AG10803 (cell line): ENCODE data around the gene STARD13.

Experiments used
- DNase-seq: peaks from one replicate; pipeline ENCODE4 v3.0.0; 2010; ENCODE audit warnings: low read depth
- H3K4me3 ChIP-seq: 2 replicates; pipeline ENCODE4 v1.5.1; 2011; ENCODE audit warnings: mild to moderate bottlenecking, low read length, control low read depth
- CTCF ChIP-seq: conservative IDR thresholded peaks from 2 replicates; pipeline ENCODE4 v1.5.1; 2011; ENCODE audit warnings: mild to moderate bottlenecking, low read length, control low read depth, inconsistent platforms

Gene STARD13

GRCh38 chr13:33147832-33148231 lies 137.7 kb downstream of the STARD13 start:
- no peak for DNase-seq
- no peak overlapping the region for H3K4me3 ChIP-seq
- TF ChIP-seq CTCF: no peak

GRCh38 chr13:33146843-33147611 lies 138.5 kb downstream of the STARD13 start:
- no peak for DNase-seq
- no peak for TF ChIP-seq CTCF
- no peak overlapping the region for H3K4me3 ChIP-seq

- TF ChIP-seq CTCF: no peak
- no peak overlapping the region for H3K4me3 ChIP-seq
- DNase-seq: no peak
These were observed 139.9 kb downstream of the STARD13 start for GRCh38 chr13:33145667-33146066.

- no peak for TF ChIP-seq CTCF
- DNase-seq: no peak
- no peak overlapping the region for H3K4me3 ChIP-seq
These were observed 141.2 kb downstream of the STARD13 start for GRCh38 chr13:33144358-33144784.

GRCh38 chr13:33139780-33140535 lies 145.6 kb downstream of the STARD13 start:
- no peak for TF ChIP-seq CTCF
- DNase-seq: no peak

GRCh38 chr13:33139184-33139583 lies 146.4 kb downstream of the STARD13 start:
- TF ChIP-seq CTCF: no peak
- no peak overlapping the region for H3K4me3 ChIP-seq
- DNase-seq: no peak

More at GRCh38 chr13:33139780-33140535, 145.6 kb downstream of the STARD13 start:
- H3K4me3 ChIP-seq: no peak overlapping the region

- no peak overlapping the region for H3K4me3 ChIP-seq
- no peak for TF ChIP-seq CTCF
- no peak for DNase-seq
These were observed 147.1 kb downstream of the STARD13 start for GRCh38 chr13:33138441-33138840.
